Bronchial epithelial cell (primary cell): ENCODE results near the gene CD28. TPM values are rescaled to one million over a fixed set of nuclear protein-coding genes. Genes with fewer than 3 reads are reported as not detected.

Experiments
- DNase-seq: peaks from one replicate; pipeline ENCODE4 v3.0.0-alpha.2; 2010; ENCODE audit warnings: low read depth
- FAIRE-seq: peaks from 2 replicates; lab custom pipeline; 2011; peaks lifted over from hg19 to GRCh38; lab: Jason Lieb, UNC
- H3K27me3 ChIP-seq: 2 replicates; pipeline ENCODE4 v1.5.1; 2011; ENCODE audit warnings: low read length; ENCODE audit not compliant: control insufficient read depth, insufficient read depth
- H3K36me3 ChIP-seq: 2 replicates; pipeline ENCODE4 v1.5.1; 2011; ENCODE audit warnings: low read length; ENCODE audit not compliant: control insufficient read depth, insufficient read depth
- H3K4me3 ChIP-seq: 2 replicates; pipeline ENCODE4 v1.5.1; 2011; ENCODE audit warnings: mild to moderate bottlenecking, low read depth, low read length, control low read depth
- CTCF ChIP-seq: IDR thresholded peaks from 2 replicates; pipeline ENCODE4 v1.5.1; 2011; ENCODE audit warnings: mild to moderate bottlenecking, moderate library complexity, low read length, control low read depth, inconsistent platforms; ENCODE audit not compliant: insufficient read depth, severe bottlenecking
- total RNA-seq: library from RNA; depleted of rRNA; stranded (reverse); fragments of >200 nt; gene quantifications from 2 replicates; pipeline ENCODE4 v1.2.1, GENCODE V29; 2014

The CD28 gene
- total RNA-seq, 1 donor from 2014 or later, result not detected

DNA sequence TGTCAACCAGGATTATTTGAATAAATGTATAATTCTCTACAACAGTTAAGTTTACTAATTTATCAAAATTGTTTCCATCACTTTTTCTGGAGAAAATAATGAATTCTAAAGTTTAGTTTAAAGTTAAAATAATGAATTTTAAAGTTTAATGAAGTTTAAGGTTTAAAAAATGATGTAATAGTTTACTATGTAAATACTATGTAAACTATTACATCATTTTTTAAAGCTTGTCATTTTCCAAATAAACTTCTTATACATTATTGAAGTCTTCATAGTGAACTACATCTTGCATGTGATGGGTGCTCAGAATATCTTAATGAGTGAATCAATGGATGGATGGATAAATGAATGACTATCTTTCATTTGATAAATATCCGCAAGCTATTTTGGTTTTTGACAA lies 38.8 kb downstream of the CD28 start:
- no peaks in the 10 kb centered on the region for H3K36me3 ChIP-seq
- H3K4me3 ChIP-seq, result no peak overlapping the region
- FAIRE-seq (no peak), DNase-seq (no peak)
- H3K27me3 ChIP-seq, result no peaks in the 10 kb centered on the region
- TF ChIP-seq CTCF, result no peak

DNA sequence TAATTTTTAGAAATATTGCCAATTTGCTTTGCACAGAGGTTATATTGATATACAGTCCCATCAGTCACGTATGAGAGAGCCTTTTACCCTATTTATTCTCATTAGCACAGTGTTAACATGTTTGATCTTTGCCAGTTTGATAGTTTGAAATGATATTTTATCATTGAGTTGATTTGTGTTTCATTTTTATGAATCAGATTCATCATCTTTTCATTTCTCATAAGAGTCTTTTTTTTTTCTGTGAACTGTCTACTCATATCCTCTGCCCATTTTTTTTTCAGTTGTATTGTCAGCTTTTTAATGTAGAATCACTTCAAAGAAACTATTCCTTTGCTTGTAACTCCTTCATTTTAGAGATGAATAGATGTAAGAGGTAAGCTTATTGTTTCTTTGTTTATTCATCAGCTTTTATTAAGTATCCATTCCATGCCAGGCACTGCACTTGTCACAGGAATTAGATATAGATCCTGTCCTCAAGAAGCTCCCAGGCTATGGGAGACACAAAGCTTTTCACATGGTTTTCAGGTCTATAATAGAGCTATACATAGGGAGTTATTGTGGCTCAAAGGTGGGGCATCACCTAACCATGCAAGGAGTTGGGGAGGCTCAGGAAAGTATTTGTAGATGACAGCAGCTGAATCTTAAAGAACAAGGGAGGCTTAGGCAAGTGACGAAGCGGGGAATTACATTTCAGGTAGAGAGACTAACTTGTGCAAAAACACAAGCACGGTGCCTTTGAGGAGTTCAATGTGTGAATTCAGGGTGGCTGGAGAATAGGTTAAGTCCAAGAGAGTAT lies 42.1 kb downstream of the CD28 start:
- H3K27me3 ChIP-seq, result no peaks in the 10 kb centered on the region
- H3K36me3 ChIP-seq, result no peaks in the 10 kb centered on the region
- DNase-seq (no peak), FAIRE-seq (no peak)
- TF ChIP-seq CTCF, result no peak
- H3K4me3 ChIP-seq, result no peak overlapping the region

DNA sequence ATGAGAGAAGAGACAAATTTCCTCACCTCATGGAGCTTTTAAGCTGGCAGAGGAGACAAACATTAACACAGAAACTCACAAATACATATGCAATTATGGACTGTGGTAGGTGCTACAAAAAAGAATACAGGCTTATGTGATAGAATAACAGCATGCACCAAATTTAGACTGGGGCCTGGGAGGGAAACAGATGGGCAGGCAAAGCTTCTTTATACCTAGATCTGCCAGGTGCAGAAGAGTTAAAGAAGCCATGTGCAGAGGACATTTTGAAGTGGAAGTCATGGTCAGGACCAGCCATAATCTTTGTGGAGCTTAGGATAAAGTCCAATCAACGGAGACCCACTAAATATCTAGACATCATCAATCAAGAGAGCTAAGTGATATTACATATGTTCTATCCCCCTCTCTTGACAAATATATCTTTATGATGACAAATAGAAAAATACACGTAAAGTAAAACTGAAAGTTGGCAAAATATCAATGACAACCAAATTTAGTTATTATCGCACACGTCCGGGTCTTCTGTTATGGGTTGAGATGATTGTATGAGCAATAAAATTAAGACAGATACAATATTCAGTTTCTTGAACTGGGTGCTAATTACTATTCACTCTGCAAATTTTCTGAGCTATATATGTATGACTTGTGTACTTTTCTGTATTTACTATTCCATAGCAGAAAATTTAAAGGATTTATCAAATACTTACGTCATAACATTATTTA lies 44.1 kb downstream of the CD28 start:
- DNase-seq, result no peak
- H3K27me3 ChIP-seq, result no peaks in the 10 kb centered on the region
- FAIRE-seq, result no peak
- no peaks in the 10 kb centered on the region for H3K36me3 ChIP-seq
- H3K4me3 ChIP-seq, result no peak overlapping the region
- TF ChIP-seq CTCF, result no peak

- Histone ChIP-seq H3K36me3 (no peaks in the 10 kb centered on the region), H3K4me3 (no peak overlapping the region), H3K27me3 (no peaks in the 10 kb centered on the region)
- no peak for TF ChIP-seq CTCF
- DNase-seq (no peak), FAIRE-seq (no peak)
Measured at GRCh38 chr2:203751685-203752271, 45.3 kb downstream of the CD28 start.

- TF ChIP-seq CTCF, result no peak
- H3K27me3 ChIP-seq, result no peaks in the 10 kb centered on the region
- DNase-seq (no peak), FAIRE-seq (no peak)
- H3K4me3 ChIP-seq, result no peak overlapping the region
- no peaks in the 10 kb centered on the region for H3K36me3 ChIP-seq
Measured at GRCh38 chr2:203756161-203756560, 49.7 kb downstream of the CD28 start.
